Activated T-cell treated with anti-CD3 and anti-CD28 coated beads, Interleukin-2, amount 50 U/mL, for 72 hours (primary cell): Measurements from ENCODE around the gene OLFM1. TPM values are rescaled to one million over a fixed set of nuclear protein-coding genes. Genes with fewer than 3 reads are reported as not detected.

ENCODE experiments used
- ATAC-seq, 2 donors: fragments of 150-1000 bp; cut with Tn5 transposase; replicated peaks in 1 of 2; 2 replicates each; pipeline ENCODE4 v1.10.0; 2021; ENCODE audit warnings: moderate library complexity in 2 of 2, mild to moderate bottlenecking in 1 of 2
- DNase-seq, 2 donors: peaks; one replicate each; pipeline ENCODE4 v3.0.0; 2021 to 2022; ENCODE audit warnings: mixed read lengths in 1 of 2
- H3K27ac Mint-ChIP-seq: one replicate; pipeline ENCODE4 v1.8.0; 2022; ENCODE audit warnings: mild to moderate bottlenecking, moderate library complexity, mixed read lengths
- H3K27me3 Mint-ChIP-seq: one replicate; pipeline ENCODE4 v1.8.0; 2022; ENCODE audit warnings: low read depth, mixed read lengths
- H3K36me3 Mint-ChIP-seq, 2 donors: one replicate each; pipeline ENCODE4 v1.8.0; 2022; ENCODE audit warnings: mixed read lengths in 2 of 2, mild to moderate bottlenecking in 1 of 2; ENCODE audit not compliant: insufficient read depth in 2 of 2
- H3K4me1 Mint-ChIP-seq: one replicate; pipeline ENCODE4 v1.8.0; 2022; ENCODE audit warnings: low read depth, mixed read lengths
- H3K4me3 Mint-ChIP-seq, 2 donors: one replicate each; pipeline ENCODE4 v1.8.0; 2022; ENCODE audit warnings: mild to moderate bottlenecking in 2 of 2, mixed read lengths in 2 of 2, moderate library complexity in 2 of 2
- H3K9me3 Mint-ChIP-seq, 2 donors: one replicate each; pipeline ENCODE4 v1.8.0; 2022; ENCODE audit warnings: mixed read lengths in 2 of 2
- total RNA-seq, 2 donors: library from RNA; stranded (reverse); gene quantifications; one replicate each; pipeline ENCODE4 v1.2.3, GENCODE V29; 2022

OLFM1 gene
- total RNA-seq, 2 donors from 2014 or later = 0.70 TPM; not detected in 1

- Mint-ChIP-seq H3K4me3 (no peak overlapping the region), H3K36me3 (no peaks in the 10 kb centered on the region), H3K4me1 (no peaks in the 10 kb centered on the region), H3K27me3 (no peaks in the 10 kb centered on the region), H3K27ac (no peak overlapping the region), H3K9me3 (peaks cover 0 to 9% of the 10 kb centered on the region in 2 donors)
- ATAC-seq (no peak), DNase-seq (no peak)
These were observed 32.8 kb downstream of the OLFM1 start for GRCh38 chr9:135120249-135120648.

GRCh38 chr9:135122316-135122715 is 34.8 kb downstream of the OLFM1 start:
- ATAC-seq (no peak), DNase-seq (no peak)
- H3K4me3 Mint-ChIP-seq = no peak overlapping the region
- no peak overlapping the region for H3K27ac Mint-ChIP-seq
- no peaks in the 10 kb centered on the region for H3K36me3 Mint-ChIP-seq
- H3K9me3 Mint-ChIP-seq = peaks cover 0 to 9% of the 10 kb centered on the region in 2 donors
- no peaks in the 10 kb centered on the region for H3K4me1 Mint-ChIP-seq
- no peaks in the 10 kb centered on the region for H3K27me3 Mint-ChIP-seq

- Mint-ChIP-seq H3K9me3 (peaks cover 0 to 9% of the 10 kb centered on the region in 2 donors), H3K36me3 (no peaks in the 10 kb centered on the region), H3K4me3 (no peak overlapping the region), H3K4me1 (no peaks in the 10 kb centered on the region), H3K27me3 (no peaks in the 10 kb centered on the region), H3K27ac (no peak overlapping the region)
- ATAC-seq (no peak), DNase-seq (no peak)
These were observed 35.8 kb downstream of the OLFM1 start for GRCh38 chr9:135123126-135123772.

- Mint-ChIP-seq H3K27me3 (no peaks in the 10 kb centered on the region), H3K36me3 (no peaks in the 10 kb centered on the region), H3K9me3 (peaks cover 0 to 6% of the 10 kb centered on the region in 2 donors), H3K27ac (no peak overlapping the region), H3K4me3 (no peak overlapping the region), H3K4me1 (no peaks in the 10 kb centered on the region)
- ATAC-seq = no peak
- no peak for DNase-seq
These were observed 36.3 kb downstream of the OLFM1 start for GRCh38 chr9:135123773-135124134.

- Mint-ChIP-seq H3K4me3 (no peak overlapping the region), H3K27ac (no peak overlapping the region), H3K9me3 (no peaks in the 10 kb centered on the region), H3K36me3 (no peaks in the 10 kb centered on the region), H3K4me1 (peaks cover 12% of the 10 kb centered on the region), H3K27me3 (no peaks in the 10 kb centered on the region)
- ATAC-seq (no peak), DNase-seq (no peak)
These were observed 39.2 kb downstream of the OLFM1 start for GRCh38 chr9:135126451-135127187.

- Mint-ChIP-seq H3K27ac (no peak overlapping the region), H3K4me3 (no peak overlapping the region), H3K36me3 (no peaks in the 10 kb centered on the region), H3K4me1 (peaks cover 12% of the 10 kb centered on the region), H3K27me3 (peaks cover 6% of the 10 kb centered on the region), H3K9me3 (no peaks in the 10 kb centered on the region)
- DNase-seq = no peak
- no peak for ATAC-seq
These were observed 40.5 kb downstream of the OLFM1 start for GRCh38 chr9:135127718-135128670.

GRCh38 chr9:135129137-135129695 is 41.7 kb downstream of the OLFM1 start:
- peaks cover 12% of the 10 kb centered on the region for H3K4me1 Mint-ChIP-seq
- H3K4me3 Mint-ChIP-seq = no peak overlapping the region
- H3K36me3 Mint-ChIP-seq = no peaks in the 10 kb centered on the region
- DNase-seq = no peak
- H3K27me3 Mint-ChIP-seq = peaks cover 6% of the 10 kb centered on the region
- no peak for ATAC-seq
- no peak overlapping the region for H3K27ac Mint-ChIP-seq
- no peaks in the 10 kb centered on the region for H3K9me3 Mint-ChIP-seq

- peak overlapping the region in 1 of 2 donors; percentile 29 for H3K4me3 Mint-ChIP-seq
- no peak overlapping the region for H3K27ac Mint-ChIP-seq
- ATAC-seq = peak; percentile 74 to 79
- H3K9me3 Mint-ChIP-seq = no peaks in the 10 kb centered on the region
- H3K27me3 Mint-ChIP-seq = peaks cover 6% of the 10 kb centered on the region
- no peaks in the 10 kb centered on the region for H3K36me3 Mint-ChIP-seq
- H3K4me1 Mint-ChIP-seq = peaks cover 12% of the 10 kb centered on the region
- peak; percentile 47 to 61 for DNase-seq
These were observed 42.9 kb downstream of the OLFM1 start for GRCh38 chr9:135130207-135130976.

- ATAC-seq (no peak), DNase-seq (no peak)
- Mint-ChIP-seq H3K4me1 (peaks cover 12% of the 10 kb centered on the region), H3K9me3 (no peaks in the 10 kb centered on the region), H3K27me3 (peaks cover 6% of the 10 kb centered on the region), H3K4me3 (no peak overlapping the region), H3K36me3 (no peaks in the 10 kb centered on the region), H3K27ac (no peak overlapping the region)
These were observed 44.0 kb downstream of the OLFM1 start for GRCh38 chr9:135131488-135131887.

GRCh38 chr9:135132008-135132407 is 44.5 kb downstream of the OLFM1 start:
- H3K9me3 Mint-ChIP-seq = no peaks in the 10 kb centered on the region

GRCh38 chr9:135134268-135135022 is 47.0 kb downstream of the OLFM1 start:
- Mint-ChIP-seq H3K4me1 (peaks cover 12% of the 10 kb centered on the region), H3K36me3 (no peaks in the 10 kb centered on the region), H3K9me3 (no peaks in the 10 kb centered on the region), H3K27me3 (peaks cover 12% of the 10 kb centered on the region), H3K4me3 (no peak overlapping the region), H3K27ac (no peak overlapping the region)
- DNase-seq (no peak), ATAC-seq (no peak)

More at GRCh38 chr9:135132008-135132407, 44.5 kb downstream of the OLFM1 start:
- DNase-seq (no peak), ATAC-seq (no peak)
- Mint-ChIP-seq H3K27ac (no peak overlapping the region), H3K27me3 (peaks cover 11% of the 10 kb centered on the region), H3K4me1 (peaks cover 12% of the 10 kb centered on the region), H3K36me3 (no peaks in the 10 kb centered on the region), H3K4me3 (no peak overlapping the region)
